HCT116 (cell line): ENCODE results near the gene LATS1. TPM values are rescaled to one million over a fixed set of nuclear protein-coding genes. Genes with fewer than 3 reads are reported as not detected.
A peak's percentile ranks its signal among the peaks of the same experiment; 100 is the strongest.

ENCODE experiments used
- ATAC-seq: fragments of 200-7000 bp; cut with Tn5 transposase; 2 replicates; pipeline ENCODE4 v1.9.1; 2020; ENCODE audit warnings: mild to moderate bottlenecking, moderate library complexity
- BruUV-seq: library from RNA; stranded (reverse); fragments of 400-500 nt; replicated peaks from 2 replicates; lab custom pipeline; 2021; lab: Mats Ljungman, UMichigan
- CTCF ChIA-PET: fragments of 300-600 bp; sonication (Branson Sonifier 250); formaldehyde crosslinking; loops from one replicate; lab custom pipeline; 2021; ENCODE audit warnings: antibody characterized with exemption; lab: Charles Lee
- POLR2A ChIA-PET: fragments of 300-600, 350-600 bp; sonication (Branson Sonifier 250); formaldehyde crosslinking; loops from one replicate; lab custom pipeline; 2021; ENCODE audit warnings: antibody characterized with exemption; lab: Charles Lee
- RAD21 ChIA-PET, 2 experiments: fragments of 300-600 bp; sonication (Branson Sonifier 250); formaldehyde crosslinking; loops; one replicate each; lab custom pipeline; 2023; ENCODE audit warnings: low total read pairs in 2 of 2; ENCODE audit not compliant: uncharacterized antibody in 2 of 2, unreplicated experiment in 2 of 2, low non-redundant PET in 1 of 2; lab: Charles Lee
- DNase-seq: peaks from one replicate; pipeline ENCODE4 v3.0.0-alpha.2; 2010; ENCODE audit warnings: low read depth, low spot score
- H2AFZ ChIP-seq: fragments of 200-600 bp; shearing (Covaris generic), sonication (generic); 2 replicates; pipeline ENCODE4 v1.6.1; 2017; ENCODE audit warnings: low read depth, mixed run types, mixed read lengths, antibody characterized with exemption, low read length; ENCODE audit not compliant: poor library complexity, severe bottlenecking
- H3K27ac ChIP-seq: 2 replicates; pipeline ENCODE4 v1.5.1; 2012; ENCODE audit warnings: low read depth, low read length
- H3K27me3 ChIP-seq: fragments of 200-600 bp; sonication (generic); 2 replicates; pipeline ENCODE4 v1.6.1; 2016; ENCODE audit warnings: mixed run types, low read length, mixed read lengths; ENCODE audit not compliant: insufficient read depth
- H3K36me3 ChIP-seq, 2 experiments: fragments of 200-500 bp in 1 of 2; fragments of 200-600 bp in 1 of 2; sonication (Bioruptor generic) in 1 of 2; sonication (generic) in 1 of 2; 2 replicates each; pipeline versions ENCODE4 v1.5.1 to v1.6.1; 2014 to 2016; ENCODE audit warnings: low read length in 2 of 2, inconsistent platforms in 1 of 2, mixed read lengths in 1 of 2, mixed run types in 1 of 2; ENCODE audit not compliant: insufficient read depth in 2 of 2, control insufficient read depth in 1 of 2
- H3K4me1 ChIP-seq, 2 experiments: fragments of 200-600 bp in 1 of 2; sonication (generic) in 1 of 2; 2 replicates each; pipeline versions ENCODE4 v1.5.1 to v1.6.1; 2012 to 2017; ENCODE audit warnings: low read length in 2 of 2, inconsistent platforms in 1 of 2, mild to moderate bottlenecking in 1 of 2, mixed read lengths in 1 of 2, mixed run types in 1 of 2, moderate library complexity in 1 of 2; ENCODE audit not compliant: insufficient read depth in 2 of 2, control insufficient read depth in 1 of 2
- H3K4me2 ChIP-seq: fragments of 200-600 bp; sonication (generic); 2 replicates; pipeline ENCODE4 v1.6.1; 2017; ENCODE audit warnings: mixed run types, low read length, mixed read lengths
- H3K4me3 ChIP-seq, 2 experiments: fragments of 200-600 bp in 1 of 2; sonication (generic) in 1 of 2; replicated peaks in 1 of 2; 2 replicates each; pipeline ENCODE4 v1.5.1; 2011 to 2016; ENCODE audit warnings: low read length in 2 of 2, control low read depth in 1 of 2, low read depth in 1 of 2, mild to moderate bottlenecking in 1 of 2, mixed read lengths in 1 of 2, mixed run types in 1 of 2
- H3K79me2 ChIP-seq: fragments of 200-600 bp; sonication (generic); 2 replicates; pipeline ENCODE4 v1.6.1; 2017; ENCODE audit warnings: mild to moderate bottlenecking, mixed run types, low read length, moderate library complexity, mixed read lengths; ENCODE audit not compliant: insufficient read depth
- H3K9ac ChIP-seq: fragments of 200-600 bp; sonication (generic); 2 replicates; pipeline ENCODE4 v1.6.1; 2016; ENCODE audit warnings: low read length, mixed read lengths
- H3K9me2 ChIP-seq: fragments of 200-600 bp; sonication (generic), shearing (Covaris generic); 2 replicates; pipeline ENCODE4 v1.6.1; 2017; ENCODE audit warnings: mixed run types, mild to moderate bottlenecking, moderate library complexity; ENCODE audit not compliant: insufficient read depth
- H3K9me3 ChIP-seq, 2 experiments: fragments of 200-500 bp in 1 of 2; fragments of 200-600 bp in 1 of 2; sonication (Bioruptor generic) in 1 of 2; sonication (generic) in 1 of 2; 2 replicates each; pipeline ENCODE4 v1.6.1; 2014 to 2017; ENCODE audit warnings: low read length in 2 of 2, mixed read lengths in 2 of 2, inconsistent platforms in 1 of 2, low read depth in 1 of 2, mild to moderate bottlenecking in 1 of 2, mixed run types in 1 of 2, moderate library complexity in 1 of 2; ENCODE audit not compliant: control insufficient read depth in 1 of 2, insufficient read depth in 1 of 2
- H4K20me1 ChIP-seq: fragments of 200-600 bp; sonication (generic), shearing (Covaris generic); 2 replicates; pipeline ENCODE4 v1.6.1; 2017; ENCODE audit warnings: mixed run types, mild to moderate bottlenecking, moderate library complexity; ENCODE audit not compliant: insufficient read depth
- CBX3 ChIP-seq: IDR thresholded peaks from 2 replicates; pipeline ENCODE4 v1.6.1; 2012; ENCODE audit warnings: low read depth
- ELF1 ChIP-seq: IDR thresholded peaks from 2 replicates; pipeline ENCODE4 v1.6.1; 2012; ENCODE audit warnings: low read depth, borderline replicate concordance
- EZH2phosphoT487 ChIP-seq: fragments of 200-600 bp; IDR thresholded peaks from 2 replicates; pipeline ENCODE4 v1.6.1; 2018; ENCODE audit warnings: antibody characterized with exemption, borderline replicate concordance
- FOSL1 ChIP-seq: IDR thresholded peaks from 2 replicates; pipeline ENCODE4 v1.6.1; 2012; ENCODE audit warnings: low read depth
- JUND ChIP-seq: IDR thresholded peaks from 2 replicates; pipeline ENCODE4 v1.6.1; 2012
- POLR2A ChIP-seq: IDR thresholded peaks from 2 replicates; pipeline ENCODE4 v1.7.0; 2011; ENCODE audit warnings: borderline replicate concordance; ENCODE audit not compliant: insufficient read depth, insufficient read length; ENCODE audit errors: extremely low read depth
- POLR2AphosphoS5 ChIP-seq: IDR thresholded peaks from 2 replicates; pipeline ENCODE4 v1.6.1; 2011; ENCODE audit warnings: mild to moderate bottlenecking, low read depth, low read length, moderate library complexity
- RAD21 ChIP-seq: IDR thresholded peaks from 2 replicates; pipeline ENCODE4 v1.6.1; 2012; ENCODE audit warnings: low read depth, mild to moderate bottlenecking
- SIN3A ChIP-seq: IDR thresholded peaks from 2 replicates; pipeline ENCODE4 v1.6.1; 2012; ENCODE audit warnings: low read depth
- SRF ChIP-seq: IDR thresholded peaks from 2 replicates; pipeline ENCODE4 v1.6.1; 2012; ENCODE audit warnings: low read depth
- ZBTB33 ChIP-seq: IDR thresholded peaks from 2 replicates; pipeline ENCODE4 v1.6.1; 2011; ENCODE audit warnings: mild to moderate bottlenecking, low read length, moderate library complexity; ENCODE audit not compliant: insufficient replicate concordance; ENCODE audit errors: extremely low read depth
- intact Hi-C: fragments of 100-400 bp; cut with micrococcal nuclease; formaldehyde crosslinking; loops from 2 replicates; pipeline ENCODE4 v1.10.0; 2022
- total RNA-seq: library from RNA; stranded (reverse); gene quantifications from one replicate; pipeline ENCODE4 v1.2.1, GENCODE V29; 2021; ENCODE audit not compliant: unreplicated experiment
- TF ChIP-seq, protein P1 (sequence below): IDR thresholded peaks from 2 replicates; pipeline ENCODE4 v1.6.1; 2012

LATS1 gene
- total RNA-seq, 1 experiment from 2014 or later, result 21.6 TPM

GRCh38 chr6:149608381-149608982, 109.4 kb downstream of the LATS1 start:
- POLR2A ChIA-PET, result interaction anchor here (0.6 kb wide), 1 partner anchor 11 kb away, joined by 3 read pairs; no protein-coding TSS in a partner anchor
- no peaks in the 10 kb centered on the region for H3K9me3 ChIP-seq
- no peak for DNase-seq
- no peak overlapping the region for H3K4me3 ChIP-seq
- H3K4me2 ChIP-seq, result no peak overlapping the region
- peak; percentile 42; the same call in 1 of the 2 replicates for ATAC-seq
- intact Hi-C loops, result no loop called here
- H3K27ac ChIP-seq, result no peak overlapping the region
- CTCF ChIA-PET, result interaction anchor here (1.8 kb wide), 1 partner anchor 10 kb away, joined by 4 read pairs; no protein-coding TSS in a partner anchor
- no peaks in the 10 kb centered on the region for H3K36me3 ChIP-seq
- RAD21 ChIA-PET, result no interaction called here
- TF ChIP-seq EZH2phosphoT487 (no peak), ELF1 (no peak), SIN3A (no peak), ZBTB33 (no peak), RAD21 (no peak), FOSL1 (no peak), SRF (no peak), POLR2AphosphoS5 (no peak), POLR2A (no peak), CBX3 (no peak), JUND (no peak)
- TF ChIP-seq, protein P1, sequence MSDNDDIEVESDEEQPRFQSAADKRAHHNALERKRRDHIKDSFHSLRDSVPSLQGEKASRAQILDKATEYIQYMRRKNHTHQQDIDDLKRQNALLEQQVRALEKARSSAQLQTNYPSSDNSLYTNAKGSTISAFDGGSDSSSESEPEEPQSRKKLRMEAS, result no peak
- TF ChIP-seq, all 23 proteins: peak for 0
- no peaks in the 10 kb centered on the region for H3K9me2 ChIP-seq
- no peaks in the 10 kb centered on the region for H4K20me1 ChIP-seq
- no TSS peak for BruUV-seq
- no peaks in the 10 kb centered on the region for H3K4me1 ChIP-seq
- no peak overlapping the region for H3K9ac ChIP-seq
- 0 out of 2 replicates have a peak, but pooled peaks cover 3% of the 10 kb centered on the region for H3K79me2 ChIP-seq
- no peak overlapping the region for H2AFZ ChIP-seq
- no peaks in the 10 kb centered on the region for H3K27me3 ChIP-seq

Other genes starting within 250 kb of the LATS1 start
- 0.30 TPM for gene ZC3H12D, start 233.1 kb downstream of the LATS1 start, total RNA-seq
- 31.0 TPM for gene PPIL4, start 172.1 kb downstream of the LATS1 start, total RNA-seq
- 25.0 TPM for gene GINM1, start 151.7 kb downstream of the LATS1 start, total RNA-seq
- gene KATNA1, start 69.4 kb downstream of the LATS1 start, total RNA-seq, result 20.6 TPM
- 51.0 TPM for gene NUP43, start 28.4 kb upstream of the LATS1 start, total RNA-seq
- gene PCMT1, start 31.6 kb upstream of the LATS1 start, total RNA-seq, result 86.9 TPM
- 27.8 TPM for gene LRP11, start 146.3 kb upstream of the LATS1 start, total RNA-seq
- gene RAET1E, start 180.0 kb upstream of the LATS1 start, total RNA-seq, result 3.9 TPM
- gene RAET1G, start 205.0 kb upstream of the LATS1 start, total RNA-seq, result 0.37 TPM
- 10.2 TPM for gene ULBP2, start 223.9 kb upstream of the LATS1 start, total RNA-seq
- 12.4 TPM for gene ULBP1, start 245.8 kb upstream of the LATS1 start, total RNA-seq